ENCODE data around the gene TP53I11.

DNA sequence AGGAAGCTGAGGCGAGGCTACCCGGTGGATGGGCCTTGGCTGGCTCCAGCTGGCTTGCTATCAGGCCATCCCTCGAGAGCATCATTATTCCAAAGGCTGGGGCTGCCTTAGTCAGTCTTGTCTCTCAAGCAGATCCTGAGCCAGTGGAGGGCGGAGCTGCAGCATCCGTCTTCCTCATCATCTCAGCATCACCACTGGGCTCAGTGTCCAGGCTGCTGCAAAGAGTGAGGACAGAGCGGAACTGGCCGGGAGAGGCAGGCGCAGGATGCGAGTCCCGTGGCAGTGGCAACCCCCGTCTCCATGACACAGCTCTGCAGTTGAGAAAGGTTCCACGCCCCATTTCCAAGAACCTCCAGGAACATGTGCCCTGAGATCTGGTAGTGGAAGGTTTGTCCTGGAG is 4.4 kb downstream of the TP53I11 start:
- TF ChIP-seq EZH2 (IDR thresholded peaks at IDR 0.05; ENCODE audit: insufficient read depth, poor library complexity, severe bottlenecking) = no peak
- no peak for TF ChIP-seq EZH2phosphoT487 (IDR thresholded peaks at IDR 0.05; ENCODE audit: insufficient read depth, low read depth)
